Ishikawa (cell line): ENCODE measurements around the gene DHCR7.

Experiments used
- CEBPB ChIP-seq: IDR thresholded peaks from 2 replicates; pipeline ENCODE4 v1.6.1; 2012
- CREB1 ChIP-seq: IDR thresholded peaks from 2 replicates; pipeline ENCODE4 v1.6.1; 2012; ENCODE audit warnings: low read depth
- EGR1 ChIP-seq: IDR thresholded peaks from 2 replicates; pipeline ENCODE4 v1.6.1; 2012
- EP300 ChIP-seq: IDR thresholded peaks from 2 replicates; pipeline ENCODE4 v1.6.1; 2012; ENCODE audit warnings: borderline replicate concordance
- MAX ChIP-seq: IDR thresholded peaks from 2 replicates; pipeline ENCODE4 v1.6.1; 2012
- REST ChIP-seq: IDR thresholded peaks from 2 replicates; pipeline ENCODE4 v1.6.1; 2012; ENCODE audit warnings: low read depth, mild to moderate bottlenecking
- TAF1 ChIP-seq: IDR thresholded peaks from 2 replicates; pipeline ENCODE4 v1.6.1; 2012; ENCODE audit warnings: low read depth, mild to moderate bottlenecking
- YY1 ChIP-seq: IDR thresholded peaks from 2 replicates; pipeline ENCODE4 v1.6.1; 2012; ENCODE audit warnings: low read depth
- ZBTB7A ChIP-seq: IDR thresholded peaks from 2 replicates; pipeline ENCODE4 v1.6.1; 2012; ENCODE audit warnings: low read depth

GRCh38 chr11:71425409-71425808 is 22.8 kb downstream of the DHCR7 start:
- TF ChIP-seq CREB1: no peak
- TF ChIP-seq EP300: no peak
- TF ChIP-seq EGR1: no peak
- no peak for TF ChIP-seq CEBPB
- no peak for TF ChIP-seq YY1
- TF ChIP-seq MAX: no peak
- TF ChIP-seq ZBTB7A: no peak
- TF ChIP-seq REST: no peak
- TF ChIP-seq TAF1: no peak
